HCT116 (cell line): ENCODE data around the gene PRLHR. TPM values are rescaled to one million over a fixed set of nuclear protein-coding genes. Genes with fewer than 3 reads are reported as not detected.

Experiments used
- ATAC-seq: fragments of 200-7000 bp; cut with Tn5 transposase; 2 replicates; pipeline ENCODE4 v1.9.1; 2020; ENCODE audit warnings: mild to moderate bottlenecking, moderate library complexity
- BruUV-seq: library from RNA; stranded (reverse); fragments of 400-500 nt; replicated peaks from 2 replicates; lab custom pipeline; 2021; lab: Mats Ljungman, UMichigan
- CTCF ChIA-PET: fragments of 300-600 bp; sonication (Branson Sonifier 250); formaldehyde crosslinking; loops from one replicate; lab custom pipeline; 2021; ENCODE audit warnings: antibody characterized with exemption; lab: Charles Lee
- POLR2A ChIA-PET: fragments of 300-600, 350-600 bp; sonication (Branson Sonifier 250); formaldehyde crosslinking; loops from one replicate; lab custom pipeline; 2021; ENCODE audit warnings: antibody characterized with exemption; lab: Charles Lee
- RAD21 ChIA-PET, 2 experiments: fragments of 300-600 bp; sonication (Branson Sonifier 250); formaldehyde crosslinking; loops; one replicate each; lab custom pipeline; 2023; ENCODE audit warnings: low total read pairs in 2 of 2; ENCODE audit not compliant: uncharacterized antibody in 2 of 2, unreplicated experiment in 2 of 2, low non-redundant PET in 1 of 2; lab: Charles Lee
- DNase-seq: peaks from one replicate; pipeline ENCODE4 v3.0.0-alpha.2; 2010; ENCODE audit warnings: low read depth, low spot score
- H2AFZ ChIP-seq: fragments of 200-600 bp; shearing (Covaris generic), sonication (generic); 2 replicates; pipeline ENCODE4 v1.6.1; 2017; ENCODE audit warnings: low read depth, mixed run types, mixed read lengths, antibody characterized with exemption, low read length; ENCODE audit not compliant: poor library complexity, severe bottlenecking
- H3K27ac ChIP-seq: 2 replicates; pipeline ENCODE4 v1.5.1; 2012; ENCODE audit warnings: low read depth, low read length
- H3K27me3 ChIP-seq: fragments of 200-600 bp; sonication (generic); 2 replicates; pipeline ENCODE4 v1.6.1; 2016; ENCODE audit warnings: mixed run types, low read length, mixed read lengths; ENCODE audit not compliant: insufficient read depth
- H3K36me3 ChIP-seq, 2 experiments: fragments of 200-500 bp in 1 of 2; fragments of 200-600 bp in 1 of 2; sonication (Bioruptor generic) in 1 of 2; sonication (generic) in 1 of 2; 2 replicates each; pipeline versions ENCODE4 v1.5.1 to v1.6.1; 2014 to 2016; ENCODE audit warnings: low read length in 2 of 2, inconsistent platforms in 1 of 2, mixed read lengths in 1 of 2, mixed run types in 1 of 2; ENCODE audit not compliant: insufficient read depth in 2 of 2, control insufficient read depth in 1 of 2
- H3K4me1 ChIP-seq, 2 experiments: fragments of 200-600 bp in 1 of 2; sonication (generic) in 1 of 2; 2 replicates each; pipeline versions ENCODE4 v1.5.1 to v1.6.1; 2012 to 2017; ENCODE audit warnings: low read length in 2 of 2, inconsistent platforms in 1 of 2, mild to moderate bottlenecking in 1 of 2, mixed read lengths in 1 of 2, mixed run types in 1 of 2, moderate library complexity in 1 of 2; ENCODE audit not compliant: insufficient read depth in 2 of 2, control insufficient read depth in 1 of 2
- H3K4me2 ChIP-seq: fragments of 200-600 bp; sonication (generic); 2 replicates; pipeline ENCODE4 v1.6.1; 2017; ENCODE audit warnings: mixed run types, low read length, mixed read lengths
- H3K4me3 ChIP-seq, 2 experiments: fragments of 200-600 bp in 1 of 2; sonication (generic) in 1 of 2; replicated peaks in 1 of 2; 2 replicates each; pipeline ENCODE4 v1.5.1; 2011 to 2016; ENCODE audit warnings: low read length in 2 of 2, control low read depth in 1 of 2, low read depth in 1 of 2, mild to moderate bottlenecking in 1 of 2, mixed read lengths in 1 of 2, mixed run types in 1 of 2
- H3K79me2 ChIP-seq: fragments of 200-600 bp; sonication (generic); 2 replicates; pipeline ENCODE4 v1.6.1; 2017; ENCODE audit warnings: mild to moderate bottlenecking, mixed run types, low read length, moderate library complexity, mixed read lengths; ENCODE audit not compliant: insufficient read depth
- H3K9ac ChIP-seq: fragments of 200-600 bp; sonication (generic); 2 replicates; pipeline ENCODE4 v1.6.1; 2016; ENCODE audit warnings: low read length, mixed read lengths
- H3K9me2 ChIP-seq: fragments of 200-600 bp; sonication (generic), shearing (Covaris generic); 2 replicates; pipeline ENCODE4 v1.6.1; 2017; ENCODE audit warnings: mixed run types, mild to moderate bottlenecking, moderate library complexity; ENCODE audit not compliant: insufficient read depth
- H3K9me3 ChIP-seq, 2 experiments: fragments of 200-500 bp in 1 of 2; fragments of 200-600 bp in 1 of 2; sonication (Bioruptor generic) in 1 of 2; sonication (generic) in 1 of 2; 2 replicates each; pipeline ENCODE4 v1.6.1; 2014 to 2017; ENCODE audit warnings: low read length in 2 of 2, mixed read lengths in 2 of 2, inconsistent platforms in 1 of 2, low read depth in 1 of 2, mild to moderate bottlenecking in 1 of 2, mixed run types in 1 of 2, moderate library complexity in 1 of 2; ENCODE audit not compliant: control insufficient read depth in 1 of 2, insufficient read depth in 1 of 2
- H4K20me1 ChIP-seq: fragments of 200-600 bp; sonication (generic), shearing (Covaris generic); 2 replicates; pipeline ENCODE4 v1.6.1; 2017; ENCODE audit warnings: mixed run types, mild to moderate bottlenecking, moderate library complexity; ENCODE audit not compliant: insufficient read depth
- ATF3 ChIP-seq: IDR thresholded peaks from 2 replicates; pipeline ENCODE4 v1.6.1; 2012
- EZH2 ChIP-seq: fragments of 200-600 bp; sonication (generic); IDR thresholded peaks from 2 replicates; pipeline ENCODE4 v1.6.1; 2017; ENCODE audit warnings: antibody characterized with exemption, mixed run types
- EZH2phosphoT487 ChIP-seq: fragments of 200-600 bp; IDR thresholded peaks from 2 replicates; pipeline ENCODE4 v1.6.1; 2018; ENCODE audit warnings: antibody characterized with exemption, borderline replicate concordance
- FOSL1 ChIP-seq: IDR thresholded peaks from 2 replicates; pipeline ENCODE4 v1.6.1; 2012; ENCODE audit warnings: low read depth
- JUND ChIP-seq: IDR thresholded peaks from 2 replicates; pipeline ENCODE4 v1.6.1; 2012
- POLR2AphosphoS5 ChIP-seq: IDR thresholded peaks from 2 replicates; pipeline ENCODE4 v1.6.1; 2011; ENCODE audit warnings: mild to moderate bottlenecking, low read depth, low read length, moderate library complexity
- SIN3A ChIP-seq: IDR thresholded peaks from 2 replicates; pipeline ENCODE4 v1.6.1; 2012; ENCODE audit warnings: low read depth
- SRF ChIP-seq: IDR thresholded peaks from 2 replicates; pipeline ENCODE4 v1.6.1; 2012; ENCODE audit warnings: low read depth
- TCF7L2 ChIP-seq: IDR thresholded peaks from 2 replicates; pipeline ENCODE4 v1.7.0; 2011; ENCODE audit warnings: borderline replicate concordance, inconsistent platforms; ENCODE audit not compliant: insufficient read depth, insufficient read length; ENCODE audit errors: extremely low read depth
- ZNF274 ChIP-seq: fragments of 200-500 bp; sonication (Bioruptor generic); IDR thresholded peaks from 2 replicates; pipeline ENCODE4 v1.6.1; 2014; ENCODE audit warnings: mild to moderate bottlenecking, low read depth, low read length, inconsistent platforms
- intact Hi-C: fragments of 100-400 bp; cut with micrococcal nuclease; formaldehyde crosslinking; loops from 2 replicates; pipeline ENCODE4 v1.10.0; 2022
- total RNA-seq: library from RNA; stranded (reverse); gene quantifications from one replicate; pipeline ENCODE4 v1.2.1, GENCODE V29; 2021; ENCODE audit not compliant: unreplicated experiment
- TF ChIP-seq, protein P1 (sequence below), 3 experiments: fragments of 200-600 bp in 1 of 3; sonication (generic) in 1 of 3; IDR thresholded peaks in 2 of 3; conservative IDR thresholded peaks in 1 of 3; 2 replicates each; pipeline ENCODE4 v1.5.1; 2012 to 2017; ENCODE audit warnings: low read depth in 2 of 3, low read length in 2 of 3, antibody characterized with exemption in 1 of 3, borderline replicate concordance in 1 of 3, control low read depth in 1 of 3, mild to moderate bottlenecking in 1 of 3, mixed read lengths in 1 of 3, mixed run types in 1 of 3, moderate library complexity in 1 of 3; ENCODE audit not compliant: insufficient read depth in 1 of 3
- TF ChIP-seq, protein P2 (sequence below): IDR thresholded peaks from 2 replicates; pipeline ENCODE4 v1.6.1; 2011; ENCODE audit warnings: mild to moderate bottlenecking, low read length, moderate library complexity; ENCODE audit not compliant: insufficient replicate concordance; ENCODE audit errors: extremely low read depth
- TF ChIP-seq, protein P3 (sequence below): IDR thresholded peaks from 2 replicates; pipeline ENCODE4 v1.6.1; 2012

PRLHR gene
- total RNA-seq, 1 experiment from 2014 or later = not detected

GRCh38 chr10:118557946-118558345 is 37.5 kb downstream of the PRLHR start:
- H3K9me3 ChIP-seq = no peaks in the 10 kb centered on the region
- RAD21 ChIA-PET = no interaction called here
- TF ChIP-seq, protein P1, sequence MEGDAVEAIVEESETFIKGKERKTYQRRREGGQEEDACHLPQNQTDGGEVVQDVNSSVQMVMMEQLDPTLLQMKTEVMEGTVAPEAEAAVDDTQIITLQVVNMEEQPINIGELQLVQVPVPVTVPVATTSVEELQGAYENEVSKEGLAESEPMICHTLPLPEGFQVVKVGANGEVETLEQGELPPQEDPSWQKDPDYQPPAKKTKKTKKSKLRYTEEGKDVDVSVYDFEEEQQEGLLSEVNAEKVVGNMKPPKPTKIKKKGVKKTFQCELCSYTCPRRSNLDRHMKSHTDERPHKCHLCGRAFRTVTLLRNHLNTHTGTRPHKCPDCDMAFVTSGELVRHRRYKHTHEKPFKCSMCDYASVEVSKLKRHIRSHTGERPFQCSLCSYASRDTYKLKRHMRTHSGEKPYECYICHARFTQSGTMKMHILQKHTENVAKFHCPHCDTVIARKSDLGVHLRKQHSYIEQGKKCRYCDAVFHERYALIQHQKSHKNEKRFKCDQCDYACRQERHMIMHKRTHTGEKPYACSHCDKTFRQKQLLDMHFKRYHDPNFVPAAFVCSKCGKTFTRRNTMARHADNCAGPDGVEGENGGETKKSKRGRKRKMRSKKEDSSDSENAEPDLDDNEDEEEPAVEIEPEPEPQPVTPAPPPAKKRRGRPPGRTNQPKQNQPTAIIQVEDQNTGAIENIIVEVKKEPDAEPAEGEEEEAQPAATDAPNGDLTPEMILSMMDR (IDR thresholded peaks at IDR 0.05 in 2 of 3, conservative IDR thresholded peaks at IDR 0.05 in 1 of 3; ENCODE audit: borderline replicate concordance in 1 of 3, insufficient read depth in 1 of 3, low read depth in 2 of 3, low read length in 2 of 3) = no peak
- no peak for TF ChIP-seq ATF3
- TF ChIP-seq SIN3A = no peak
- TF ChIP-seq SRF = no peak
- TF ChIP-seq, protein P2, sequence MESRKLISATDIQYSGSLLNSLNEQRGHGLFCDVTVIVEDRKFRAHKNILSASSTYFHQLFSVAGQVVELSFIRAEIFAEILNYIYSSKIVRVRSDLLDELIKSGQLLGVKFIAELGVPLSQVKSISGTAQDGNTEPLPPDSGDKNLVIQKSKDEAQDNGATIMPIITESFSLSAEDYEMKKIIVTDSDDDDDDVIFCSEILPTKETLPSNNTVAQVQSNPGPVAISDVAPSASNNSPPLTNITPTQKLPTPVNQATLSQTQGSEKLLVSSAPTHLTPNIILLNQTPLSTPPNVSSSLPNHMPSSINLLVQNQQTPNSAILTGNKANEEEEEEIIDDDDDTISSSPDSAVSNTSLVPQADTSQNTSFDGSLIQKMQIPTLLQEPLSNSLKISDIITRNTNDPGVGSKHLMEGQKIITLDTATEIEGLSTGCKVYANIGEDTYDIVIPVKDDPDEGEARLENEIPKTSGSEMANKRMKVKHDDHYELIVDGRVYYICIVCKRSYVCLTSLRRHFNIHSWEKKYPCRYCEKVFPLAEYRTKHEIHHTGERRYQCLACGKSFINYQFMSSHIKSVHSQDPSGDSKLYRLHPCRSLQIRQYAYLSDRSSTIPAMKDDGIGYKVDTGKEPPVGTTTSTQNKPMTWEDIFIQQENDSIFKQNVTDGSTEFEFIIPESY = no peak
- no peak for TF ChIP-seq EZH2
- no peak for TF ChIP-seq POLR2AphosphoS5
- TF ChIP-seq FOSL1 = no peak
- no peak for TF ChIP-seq ZNF274
- no peak for TF ChIP-seq JUND
- TF ChIP-seq TCF7L2 = no peak
- TF ChIP-seq, protein P3, sequence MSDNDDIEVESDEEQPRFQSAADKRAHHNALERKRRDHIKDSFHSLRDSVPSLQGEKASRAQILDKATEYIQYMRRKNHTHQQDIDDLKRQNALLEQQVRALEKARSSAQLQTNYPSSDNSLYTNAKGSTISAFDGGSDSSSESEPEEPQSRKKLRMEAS = no peak
- no peak for TF ChIP-seq EZH2phosphoT487
- intact Hi-C loops = no loop called here
- DNase-seq (no peak), ATAC-seq (no peak)
- H3K27me3 ChIP-seq = peaks cover 7% of the 10 kb centered on the region; the same call in 1 of the 2 replicates
- no peaks in the 10 kb centered on the region for H3K9me2 ChIP-seq
- CTCF ChIA-PET = interaction anchor here (0.9 to 1.0 kb wide), 2 partner anchors 10 to 14 kb away, joined by 3 to 6 read pairs; no protein-coding TSS in a partner anchor
- H3K79me2 ChIP-seq = no peaks in the 10 kb centered on the region
- no peak overlapping the region for H3K9ac ChIP-seq
- no peak overlapping the region for H2AFZ ChIP-seq
- BruUV-seq = no TSS peak
- H3K36me3 ChIP-seq = no peaks in the 10 kb centered on the region
- POLR2A ChIA-PET = no interaction called here
- H3K4me3 ChIP-seq = no peak overlapping the region
- H4K20me1 ChIP-seq = no peaks in the 10 kb centered on the region
- no peak overlapping the region for H3K4me2 ChIP-seq
- no peak overlapping the region for H3K27ac ChIP-seq
- H3K4me1 ChIP-seq = no peaks in the 10 kb centered on the region
